ENCODE data around the gene ADAM15.

ADAM15 gene

DNA sequence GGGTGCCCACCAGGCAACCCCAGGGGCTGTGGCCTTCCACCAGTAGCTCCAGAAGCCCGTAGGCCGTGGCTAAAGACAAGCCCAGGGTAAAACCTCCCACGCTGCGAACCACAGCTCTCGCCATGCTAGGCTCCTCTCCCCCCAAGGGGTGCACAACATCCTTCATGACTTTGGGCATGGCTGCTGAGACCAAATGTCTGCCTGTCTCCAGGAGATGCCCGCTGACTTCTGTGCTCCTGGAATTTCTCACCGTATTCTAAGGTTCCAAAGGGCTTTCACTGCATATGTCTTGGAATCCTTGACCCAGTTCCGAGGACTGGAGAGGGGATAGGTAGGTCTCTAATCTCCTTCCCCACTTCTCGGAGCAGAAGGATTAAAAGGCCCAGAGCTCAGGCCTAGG lies 17.6 kb upstream of the ADAM15 start, which contains the start of the genes DCST1 and DCST2:
DCST1 (plus strand) TSS at position 301 of the 400 bp plus-strand sequence. CDS start 213 bp downstream, outside the sequence.
DCST2 (minus strand) TSS at position 258 of the 400 bp plus-strand sequence; CDS start at position 178, 80 bp downstream.
- DNase-seq, result no peak

DNA sequence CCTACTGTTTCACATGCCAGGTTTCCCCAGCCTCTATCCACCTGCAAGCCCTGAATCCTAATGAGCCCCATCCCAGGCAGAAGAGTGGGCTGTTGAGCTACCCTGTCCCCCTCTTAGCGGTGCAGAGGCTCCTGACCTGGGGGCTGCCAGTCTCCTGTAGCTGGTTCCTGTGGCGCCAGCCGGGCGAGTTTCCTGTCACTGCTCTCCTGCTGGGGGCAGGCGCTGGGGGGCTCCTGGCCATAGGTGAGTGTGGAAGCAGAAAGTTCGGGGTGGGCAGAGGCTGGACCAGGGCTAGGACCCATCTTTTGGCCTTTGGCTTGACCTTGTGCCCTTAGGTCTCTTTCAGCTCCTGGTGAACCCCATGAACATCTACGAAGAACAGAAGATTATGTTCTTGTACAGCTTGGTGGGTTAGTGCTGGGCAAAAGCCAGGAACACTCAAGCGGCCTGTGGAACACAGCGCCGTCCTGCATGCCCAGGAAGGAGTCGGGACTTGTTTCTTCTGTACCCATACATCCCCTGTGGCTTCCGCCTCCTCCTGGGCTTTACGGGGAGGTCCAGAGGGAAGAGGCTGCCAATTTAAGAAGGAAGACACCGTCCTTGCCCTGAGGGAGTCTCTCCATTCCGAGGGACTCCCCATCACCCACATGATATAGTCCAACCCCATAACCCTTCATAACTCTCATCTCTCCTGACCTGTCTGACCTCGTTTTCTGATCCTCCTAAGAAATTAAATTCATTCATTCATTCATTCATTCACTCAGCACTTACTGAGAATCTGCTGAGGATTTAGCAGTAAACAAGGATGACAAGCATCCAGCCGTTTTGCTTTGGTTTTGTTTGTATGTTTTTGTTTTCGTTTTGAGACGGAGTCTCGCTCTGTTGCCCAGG lies 16.6 kb upstream of the ADAM15 start:
- DNase-seq, result no peak

DNA sequence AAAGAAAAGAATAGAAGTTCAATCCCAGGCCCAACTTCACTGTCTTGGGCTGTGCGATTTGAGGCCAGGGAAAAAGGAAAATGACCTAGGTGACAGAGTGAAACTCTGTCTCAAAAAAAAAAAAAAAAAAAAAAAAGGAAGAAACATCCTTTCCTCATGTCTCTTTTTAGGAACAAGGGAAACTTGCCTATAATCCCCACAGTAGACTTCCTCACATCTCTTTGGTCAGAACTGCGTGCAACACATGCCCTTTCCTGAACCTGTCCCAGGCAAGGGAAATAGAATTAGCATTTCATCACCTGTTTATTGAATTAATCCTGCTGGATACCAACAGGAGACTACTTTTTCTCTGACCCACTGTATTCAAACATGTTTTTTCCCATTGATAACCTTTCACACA lies 15.2 kb upstream of the ADAM15 start:
- no peak for DNase-seq

DNA sequence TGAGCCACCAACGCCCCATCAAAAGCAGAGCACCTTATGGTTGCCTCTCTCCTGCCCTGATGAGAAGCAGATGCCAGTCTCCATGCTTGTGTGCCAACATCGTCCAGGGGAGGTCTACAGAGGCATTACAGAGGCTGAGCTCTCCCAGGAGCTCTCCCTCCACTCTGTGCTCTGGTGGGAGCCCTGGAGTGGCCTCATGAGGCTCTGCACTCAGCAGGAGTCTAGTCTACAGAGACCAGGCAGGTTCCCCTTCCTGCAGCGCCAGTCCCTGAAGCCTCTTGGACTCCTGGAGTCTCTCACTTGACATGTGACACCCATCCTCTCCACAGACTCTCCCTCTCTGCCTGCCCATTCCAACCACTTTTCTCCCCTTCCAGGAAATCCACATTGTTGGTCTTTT lies 14.1 kb upstream of the ADAM15 start:
- DNase-seq, result no peak

DNA sequence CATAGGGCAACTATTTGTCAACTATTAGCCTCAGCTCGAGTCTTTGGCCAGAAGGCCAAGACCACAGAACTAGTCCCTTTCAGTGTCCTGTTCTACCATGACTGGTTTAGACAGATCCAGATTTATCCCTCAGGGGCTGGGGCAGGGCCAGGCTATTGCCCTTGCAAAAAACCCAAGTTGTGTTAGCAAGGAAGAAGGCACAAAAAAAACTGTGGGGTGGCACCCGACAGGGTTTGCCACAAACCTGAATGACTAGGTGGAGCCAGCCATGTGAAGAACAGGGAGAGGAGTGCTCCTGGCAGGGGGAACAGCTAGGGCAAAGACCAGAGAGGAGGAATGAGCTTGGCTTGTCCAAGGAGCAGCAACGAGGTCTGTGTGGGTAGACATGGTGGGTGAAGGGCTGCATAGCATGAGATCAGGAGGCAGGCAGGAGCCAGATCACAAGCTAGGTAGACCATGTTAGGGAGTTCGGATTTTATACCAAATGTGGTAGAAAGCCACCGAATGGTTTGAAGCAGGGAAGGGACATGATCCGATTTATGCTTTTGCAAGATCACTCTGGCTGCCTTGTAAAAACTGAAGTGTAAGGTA lies 13.2 kb upstream of the ADAM15 start:
- no peak for DNase-seq

DNA sequence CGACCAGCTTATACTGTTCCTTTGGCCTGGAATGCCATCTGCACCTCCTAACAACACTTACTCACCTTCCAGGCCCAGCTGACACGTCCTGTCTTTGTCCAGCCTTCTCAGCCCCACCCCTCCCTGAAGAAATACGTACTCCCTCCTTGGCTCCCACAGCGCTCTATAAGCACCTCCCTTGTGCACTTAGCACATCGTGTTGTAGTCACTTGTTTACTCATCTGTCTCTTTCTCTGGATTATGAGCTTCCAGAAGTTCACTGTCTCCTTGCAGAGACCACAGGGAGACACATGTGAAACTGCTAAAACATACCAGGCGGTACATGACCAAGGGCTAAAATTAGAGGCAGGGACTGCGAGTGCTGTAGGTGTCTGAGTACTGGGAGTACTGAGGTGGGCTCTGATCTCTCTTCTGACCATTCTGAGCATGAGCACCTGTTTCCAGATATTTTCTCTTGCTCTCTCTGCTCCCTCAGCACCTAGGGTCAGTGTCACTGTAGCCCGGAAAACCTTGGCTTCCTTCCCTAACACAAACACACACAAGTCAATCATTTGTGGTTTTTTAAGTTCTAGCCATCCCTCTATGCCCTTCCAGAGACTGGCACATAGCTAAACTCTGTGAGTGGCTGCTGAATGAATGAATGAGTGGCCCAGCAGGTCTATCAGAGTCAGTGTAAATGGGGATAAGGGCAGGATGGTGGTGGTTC lies 12.4 kb upstream of the ADAM15 start:
- no peak for DNase-seq

DNA sequence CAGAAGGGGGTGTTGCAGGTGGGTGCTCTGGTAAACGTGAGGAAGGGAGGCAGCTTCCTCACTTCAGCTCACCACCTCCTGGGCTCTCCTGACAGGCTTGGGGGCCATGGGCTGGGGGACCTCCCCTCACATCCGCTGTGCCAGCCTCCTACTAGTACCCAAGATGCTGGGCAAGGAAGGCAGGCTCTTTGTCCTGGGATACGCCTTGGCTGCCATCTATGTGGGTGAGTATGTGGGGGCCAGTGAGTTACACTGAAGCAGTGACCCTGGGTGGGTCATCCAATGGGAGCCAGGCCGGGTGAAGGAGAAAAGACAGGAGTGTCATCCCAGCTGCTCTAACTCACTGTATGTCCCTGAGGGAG lies 11.8 kb upstream of the ADAM15 start:
- DNase-seq, result no peak

DNA sequence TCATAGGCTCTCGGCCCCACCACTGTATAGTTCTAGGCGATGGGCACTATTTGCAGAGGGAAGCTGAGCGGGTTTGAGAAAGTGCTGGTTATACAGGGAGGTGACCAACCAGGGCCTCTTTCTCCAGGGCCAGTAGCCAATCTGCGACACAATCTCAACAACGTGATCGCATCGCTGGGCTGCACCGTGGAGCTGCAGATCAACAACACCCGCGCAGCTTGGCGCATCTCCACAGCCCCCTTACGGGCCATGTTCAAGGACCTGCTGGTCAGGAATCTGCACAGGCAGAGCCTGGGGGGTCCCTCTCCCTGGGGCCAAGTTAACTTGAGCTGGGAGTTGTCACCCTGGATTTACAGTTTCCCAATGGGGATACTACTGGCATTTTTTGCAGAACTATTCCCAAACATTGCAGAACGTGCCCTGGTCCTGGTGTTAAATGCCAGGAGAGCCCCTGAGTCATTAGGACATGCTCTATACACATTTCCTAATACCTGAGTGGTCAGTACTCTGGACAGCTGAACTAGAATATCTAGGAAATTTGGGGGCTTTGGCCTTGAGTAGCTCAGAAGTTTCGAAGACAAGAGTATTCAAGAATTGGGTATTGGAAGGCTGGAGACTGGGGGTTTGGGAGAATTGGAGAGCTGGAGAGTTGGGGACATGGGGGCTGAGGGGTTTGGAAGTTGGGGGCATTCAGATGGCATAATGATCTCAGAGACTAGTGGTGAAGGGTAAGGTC lies 10.6 kb upstream of the ADAM15 start:
- DNase-seq, result no peak

DNA sequence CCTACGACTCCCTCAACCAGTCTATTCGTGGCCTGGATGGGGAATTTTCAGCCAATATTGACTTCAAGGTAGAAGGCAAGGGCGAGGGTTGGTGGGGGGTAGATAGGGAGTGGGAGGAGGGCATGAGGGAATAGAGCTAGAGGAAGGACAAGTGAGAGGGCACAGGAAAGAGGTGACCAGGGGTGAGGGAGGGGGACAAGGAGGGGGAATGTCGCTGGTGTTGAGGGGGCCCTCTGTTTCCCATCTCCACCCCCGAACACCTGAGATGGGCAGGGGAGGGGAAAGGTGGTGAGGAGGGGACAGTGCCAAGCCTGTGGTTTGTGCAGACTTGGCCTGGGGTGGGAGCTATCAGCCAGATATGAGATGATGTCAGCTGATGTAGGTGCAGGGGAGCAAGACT lies 8.3 kb upstream of the ADAM15 start:
- DNase-seq, result no peak

DNA sequence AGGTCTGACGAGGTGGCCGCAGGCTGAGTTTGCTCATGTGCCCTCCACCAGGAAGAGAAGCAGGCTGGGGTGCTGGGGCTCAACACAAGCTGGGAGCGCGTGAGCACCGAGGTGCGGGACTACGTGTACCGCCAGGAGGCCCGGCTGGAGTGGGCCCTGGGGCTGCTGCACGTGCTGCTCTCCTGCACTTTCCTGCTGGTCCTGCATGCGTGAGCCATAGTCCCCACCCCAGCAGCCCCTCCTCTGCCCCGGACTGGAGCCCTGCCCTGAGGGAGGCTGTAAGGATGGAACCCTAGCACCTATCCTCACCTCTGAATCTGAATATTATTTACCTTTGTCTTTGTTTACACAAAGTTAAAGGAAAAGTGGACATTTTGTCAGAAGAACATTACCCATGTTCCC lies 7.8 kb upstream of the ADAM15 start:
- DNase-seq, result no peak

DNA sequence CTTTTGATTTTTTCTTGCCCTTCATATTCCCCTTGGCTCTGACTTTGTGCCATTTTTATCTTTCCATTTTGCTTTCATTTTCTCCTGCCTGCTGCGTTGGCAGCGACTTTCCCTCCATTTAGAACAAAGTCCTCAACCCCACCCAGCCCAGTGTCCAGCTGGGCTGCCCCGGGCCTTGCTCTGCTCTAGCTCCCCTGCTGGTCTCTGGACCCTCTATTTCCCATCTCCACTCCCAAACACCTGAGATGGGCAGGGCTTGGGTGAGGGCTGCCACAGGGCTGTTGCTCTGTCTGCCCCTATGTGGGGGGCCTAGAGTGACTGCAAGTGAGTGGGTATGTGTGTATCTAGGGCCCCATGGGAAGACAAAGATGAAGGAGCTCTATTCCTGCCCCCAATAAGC lies 7.3 kb upstream of the ADAM15 start:
- DNase-seq, result no peak

DNA sequence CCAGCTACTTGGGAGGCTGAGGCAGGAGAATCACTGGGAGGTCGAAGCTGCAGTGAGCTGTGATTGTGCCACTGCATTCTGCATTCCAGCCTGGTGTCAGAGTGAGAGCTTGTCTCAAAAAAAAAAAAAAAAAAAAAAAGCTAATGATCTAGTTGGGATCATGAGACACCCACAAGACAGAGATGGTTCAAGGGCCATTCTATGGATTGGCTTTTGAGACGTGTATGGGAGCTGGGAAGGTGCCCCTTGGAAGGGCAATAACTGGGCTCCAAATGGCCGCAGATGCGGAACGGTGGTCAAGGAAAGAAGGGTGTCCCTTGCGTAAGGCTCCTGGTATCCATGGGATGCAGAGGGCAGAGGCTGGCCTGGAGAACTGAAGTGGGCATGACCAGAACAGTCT lies 6.8 kb upstream of the ADAM15 start:
- DNase-seq, result no peak

DNA sequence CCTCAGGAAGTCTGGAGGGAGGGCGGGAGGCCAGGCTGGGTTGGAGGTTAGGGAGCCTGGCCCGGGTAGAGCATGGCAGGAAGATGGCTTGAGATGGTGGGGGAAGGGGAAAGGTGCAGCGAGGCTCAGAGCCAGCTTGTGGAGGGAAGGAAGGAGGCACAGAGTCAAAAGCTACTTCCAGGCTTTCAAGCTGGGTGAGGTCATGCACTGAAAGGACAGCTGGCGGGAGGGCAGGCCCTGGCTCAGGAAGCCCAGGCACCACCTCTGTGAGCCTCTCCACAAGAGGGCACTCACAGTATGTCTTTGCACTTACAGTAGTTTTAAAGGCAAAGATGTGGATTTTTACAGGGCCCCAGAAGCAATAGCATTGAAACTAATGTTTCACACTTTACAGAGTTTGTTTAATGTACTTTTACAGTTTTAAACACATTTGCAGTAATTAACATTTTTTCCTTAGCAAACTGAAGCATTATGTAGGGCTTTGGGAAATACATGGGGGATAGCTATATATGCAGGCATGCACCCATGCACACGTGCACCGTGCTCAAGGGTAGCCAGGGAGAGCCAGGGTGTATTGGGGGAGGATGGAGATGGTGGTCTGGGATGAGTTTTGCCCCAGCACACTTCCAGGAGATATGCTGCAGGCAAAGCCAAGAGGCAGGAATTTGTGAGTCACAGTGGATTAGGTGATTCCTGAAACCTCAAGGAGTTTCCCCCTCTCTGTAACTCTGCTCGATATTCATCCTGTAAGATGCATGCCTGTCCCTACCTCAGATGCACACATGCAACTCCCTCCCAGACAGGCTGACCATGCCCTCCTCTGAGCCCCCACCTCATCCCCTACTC lies 6.1 kb upstream of the ADAM15 start:
- DNase-seq, result peak; percentile 92

DNA sequence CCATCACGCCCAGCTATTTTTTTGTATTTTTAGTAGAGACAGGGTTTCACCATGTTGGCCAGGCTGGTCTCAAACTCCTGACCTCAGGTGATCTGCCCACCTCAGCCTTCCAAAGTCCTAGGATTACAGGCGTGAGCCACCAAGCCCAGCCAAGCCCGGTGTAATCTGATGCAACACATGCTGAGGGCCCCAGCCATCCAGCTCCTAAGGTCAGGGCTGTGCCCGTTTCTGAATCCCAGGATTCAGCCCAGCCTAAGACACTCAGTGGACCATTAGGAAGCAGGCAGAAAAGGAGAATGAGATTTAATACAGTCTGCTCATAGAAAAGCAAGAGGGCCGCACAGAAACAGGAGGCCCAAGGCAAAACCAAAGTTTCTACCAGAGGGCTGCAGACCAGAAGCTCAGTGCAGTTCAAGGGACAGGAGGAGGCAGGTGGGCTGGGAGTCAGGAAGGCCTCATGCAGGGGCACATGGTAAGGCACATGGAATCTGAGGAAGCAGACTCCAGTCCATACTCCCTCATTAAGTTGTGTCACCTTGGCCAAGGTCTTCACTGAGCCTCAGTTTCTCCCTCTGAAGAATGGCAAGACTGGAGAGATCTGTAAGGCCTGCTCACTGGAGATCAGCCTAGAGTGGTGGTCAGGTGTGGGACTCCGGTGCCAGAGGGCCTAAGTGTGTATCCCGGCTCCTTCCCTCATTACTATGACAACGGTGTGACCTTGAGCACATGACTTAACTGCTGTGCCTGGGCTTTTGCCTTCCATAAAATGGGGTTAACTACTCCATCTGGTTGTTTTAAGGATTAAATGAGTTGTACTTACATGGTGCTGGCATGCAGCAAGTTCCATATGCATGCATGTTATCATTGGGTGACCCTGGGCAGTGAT lies 2.4 kb upstream of the ADAM15 start:
- DNase-seq, result no peak

DNA sequence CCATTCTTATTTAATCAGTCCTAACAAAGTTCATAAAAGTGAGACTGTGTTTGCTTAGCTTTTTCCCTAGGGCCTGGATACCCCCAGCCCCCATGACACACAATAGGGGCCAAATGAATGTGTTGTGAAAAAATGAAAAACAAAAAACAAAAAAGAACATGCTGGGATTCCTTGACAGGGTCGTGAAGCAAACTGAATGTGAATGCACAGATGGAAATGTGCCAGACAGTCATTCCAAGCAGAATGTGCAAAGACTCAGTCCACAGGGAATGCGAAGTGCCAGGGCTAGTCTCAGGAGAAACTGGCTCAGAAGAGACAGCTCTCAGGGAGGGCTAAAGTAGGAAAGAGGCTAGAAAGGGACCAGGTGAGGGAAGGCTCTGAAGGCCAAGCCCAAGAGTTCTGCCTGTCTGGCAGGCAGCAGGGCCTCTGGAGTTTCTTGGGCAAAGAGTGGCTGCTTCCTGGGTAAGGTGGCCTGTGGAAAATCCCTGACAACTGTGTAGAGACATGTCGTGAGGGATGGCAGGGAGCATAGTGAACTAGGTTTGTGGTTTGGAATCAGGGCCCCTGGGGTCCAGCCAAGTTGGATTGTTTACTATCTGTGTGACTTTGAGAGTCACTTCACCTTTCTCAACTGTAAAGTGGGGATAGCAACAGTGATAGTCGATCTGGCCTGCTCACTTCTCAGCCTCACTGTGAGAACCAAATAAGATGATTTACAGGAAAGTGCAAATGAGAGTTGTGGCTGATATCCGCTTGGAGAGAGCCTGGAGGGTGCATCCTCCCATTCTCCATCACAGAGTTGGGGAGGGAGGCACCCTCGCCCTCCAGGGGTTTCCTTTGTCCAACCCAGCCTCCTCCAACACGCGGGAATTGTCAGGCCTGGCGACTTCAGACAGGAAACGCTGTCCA lies 1.2 kb upstream of the ADAM15 start:
- no peak for DNase-seq

DNA sequence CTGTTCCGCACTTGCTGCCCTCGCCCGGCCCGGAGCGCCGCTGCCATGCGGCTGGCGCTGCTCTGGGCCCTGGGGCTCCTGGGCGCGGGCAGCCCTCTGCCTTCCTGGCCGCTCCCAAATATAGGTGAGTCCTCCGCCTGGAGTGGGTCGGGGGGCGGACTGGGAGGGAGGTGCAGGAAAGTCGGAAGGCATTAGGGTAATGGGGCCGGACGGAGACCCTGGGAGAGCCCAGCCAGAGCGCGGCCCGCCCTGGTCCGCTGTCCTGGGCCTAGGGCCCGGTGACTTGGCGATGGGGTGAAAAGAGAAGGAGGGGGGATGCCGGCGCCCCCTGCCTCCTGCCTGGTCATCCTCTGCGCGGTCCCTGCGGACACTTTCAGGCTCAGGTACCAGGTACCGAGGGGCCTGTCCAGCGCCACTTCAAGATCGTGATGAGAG lies 243 bp downstream of the ADAM15 start:
- DNase-seq, result no peak

DNA sequence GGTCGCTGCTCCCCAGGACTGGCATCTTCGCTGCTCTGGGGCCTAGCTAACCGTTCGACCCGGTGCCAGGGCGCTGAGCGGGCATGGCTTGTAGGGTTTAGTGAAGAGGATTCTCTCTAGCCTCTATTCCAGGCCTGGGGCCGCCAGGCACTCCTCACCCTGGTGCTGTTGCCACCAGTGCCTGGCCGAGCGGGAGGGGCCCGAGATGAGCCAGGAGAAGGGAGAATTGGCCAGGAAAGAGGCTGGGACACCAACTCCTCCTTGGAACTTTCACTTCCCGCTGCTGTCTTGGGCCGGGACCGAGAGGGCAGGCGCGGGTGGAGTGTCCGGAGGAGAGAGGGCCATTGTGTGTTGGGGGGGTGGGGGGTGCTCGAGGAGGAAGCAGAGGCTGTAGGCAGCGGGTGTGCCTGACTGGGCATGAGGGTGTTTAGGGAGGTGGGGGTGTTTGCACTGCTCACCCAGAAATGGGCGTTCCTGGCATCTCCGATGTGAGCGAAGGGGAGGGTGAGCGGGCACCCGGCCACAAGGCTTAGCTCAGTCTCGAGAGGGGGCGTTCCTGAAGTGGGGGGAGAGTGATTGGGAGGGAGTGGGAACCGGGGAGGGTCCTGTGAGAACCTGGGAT lies 772 bp downstream of the ADAM15 start:
- DNase-seq, result peak; percentile 83

DNA sequence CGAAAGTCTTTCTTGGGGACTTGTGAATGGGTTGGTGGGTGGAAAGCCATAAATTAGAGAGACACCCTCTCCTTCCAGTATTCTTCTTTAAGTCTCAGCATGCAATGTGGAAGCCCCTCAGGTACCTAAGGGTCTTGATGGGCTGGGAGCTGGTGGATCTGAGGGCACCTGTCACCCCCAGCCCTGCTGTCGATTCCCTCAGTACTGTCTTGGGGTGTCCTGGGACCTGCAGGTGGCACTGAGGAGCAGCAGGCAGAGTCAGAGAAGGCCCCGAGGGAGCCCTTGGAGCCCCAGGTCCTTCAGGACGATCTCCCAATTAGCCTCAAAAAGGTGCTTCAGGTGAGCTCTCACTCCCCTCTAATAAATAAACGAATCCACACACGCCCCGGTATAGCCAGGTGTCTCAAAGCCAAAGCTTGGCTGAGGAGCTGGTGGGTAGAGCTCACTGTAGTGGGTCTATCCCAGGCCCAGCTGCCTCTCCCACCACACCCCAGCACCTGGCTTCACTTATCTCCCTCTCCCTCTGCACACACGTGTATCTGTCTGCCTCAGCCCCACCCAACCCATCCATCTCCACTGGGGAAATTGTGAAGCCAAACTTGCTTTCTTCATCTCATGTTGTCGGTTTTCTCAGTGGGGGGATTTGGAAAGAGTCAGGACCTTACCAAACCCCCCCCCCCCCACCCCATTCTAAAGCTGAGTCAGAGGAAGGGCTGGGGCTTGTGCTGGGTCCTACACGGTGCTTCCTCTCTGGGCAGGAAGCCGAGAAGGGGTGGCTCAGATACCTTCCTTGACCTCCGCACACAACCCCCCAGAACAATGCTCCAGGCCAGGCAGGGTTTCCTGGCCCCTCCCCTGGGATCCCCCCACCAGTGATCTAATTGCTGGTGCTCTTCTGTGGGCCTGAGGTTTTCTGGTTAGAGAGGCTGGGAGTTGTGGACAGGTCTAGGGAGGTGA lies 1.6 kb downstream of the ADAM15 start:
- DNase-seq, result peak; percentile 73
